HG02840 (cell line): ENCODE data around the gene CCS.
"Not testable (repeated sequence)": the region's sequence is repeated elsewhere in the genome, so short reads cannot be mapped to it uniquely, and the experiment has no call there.

Experiments used
- ATAC-seq: cut with Tn5 transposase; IDR thresholded peaks from one replicate; pipeline ENCODE4 v1.9.1; 2021; ENCODE audit warnings: mild to moderate bottlenecking, moderate library complexity, moderate number of reproducible peaks; ENCODE audit not compliant: unreplicated experiment, low FRiP score

Gene CCS, protein sequence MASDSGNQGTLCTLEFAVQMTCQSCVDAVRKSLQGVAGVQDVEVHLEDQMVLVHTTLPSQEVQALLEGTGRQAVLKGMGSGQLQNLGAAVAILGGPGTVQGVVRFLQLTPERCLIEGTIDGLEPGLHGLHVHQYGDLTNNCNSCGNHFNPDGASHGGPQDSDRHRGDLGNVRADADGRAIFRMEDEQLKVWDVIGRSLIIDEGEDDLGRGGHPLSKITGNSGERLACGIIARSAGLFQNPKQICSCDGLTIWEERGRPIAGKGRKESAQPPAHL

DNA sequence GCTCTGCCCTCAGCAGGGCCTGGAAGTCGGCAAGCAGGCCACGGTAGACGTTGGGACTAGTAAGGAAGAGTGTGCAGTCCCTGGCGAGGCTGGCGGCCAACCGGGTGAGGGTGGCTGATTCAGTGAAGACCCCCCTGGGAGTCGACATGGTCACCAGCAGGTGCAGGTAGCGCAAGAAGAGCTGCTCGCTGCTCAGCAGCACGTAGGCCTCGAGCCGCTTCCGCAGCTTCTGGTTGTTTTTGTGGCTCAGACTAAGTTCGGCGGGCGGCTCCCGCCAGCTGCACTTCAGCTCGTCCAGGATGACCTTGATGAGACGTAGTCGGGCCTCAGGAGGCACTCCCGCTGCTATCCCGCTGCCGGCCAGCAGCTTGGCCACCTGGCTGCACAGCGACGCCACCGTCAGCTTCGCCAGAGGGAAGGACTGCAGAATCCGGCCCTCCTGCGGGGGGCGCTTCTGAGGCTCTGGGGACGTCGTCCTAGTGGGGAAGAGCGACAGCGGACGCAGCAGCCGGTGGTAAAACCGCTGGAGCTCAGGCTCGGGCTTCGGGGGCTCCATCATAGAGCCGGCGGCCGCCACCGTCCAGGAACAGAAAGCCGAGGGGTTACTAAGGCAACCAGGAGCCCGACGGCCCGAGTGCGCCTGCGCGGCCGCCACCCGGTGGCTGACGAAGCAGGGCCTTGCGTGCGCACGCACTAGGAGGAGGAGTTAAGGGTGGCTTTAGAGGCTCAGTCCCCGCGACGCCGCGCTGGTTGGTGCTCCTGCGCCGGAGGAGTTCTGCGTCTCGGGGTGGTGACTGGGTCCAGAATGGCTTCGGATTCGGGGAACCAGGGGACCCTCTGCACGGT lies at the start of gene CCS, which contains the start of gene CCDC87:
Gene CCS (plus strand): TSS at position 729 of the 846 bp plus-strand sequence. CDS start 77 bp downstream, at position 806.
Gene CCDC87 (minus strand): TSS at position 607 of the 846 bp plus-strand sequence. CDS start 48 bp downstream, at position 559.
- peak; percentile 84 for ATAC-seq

DNA sequence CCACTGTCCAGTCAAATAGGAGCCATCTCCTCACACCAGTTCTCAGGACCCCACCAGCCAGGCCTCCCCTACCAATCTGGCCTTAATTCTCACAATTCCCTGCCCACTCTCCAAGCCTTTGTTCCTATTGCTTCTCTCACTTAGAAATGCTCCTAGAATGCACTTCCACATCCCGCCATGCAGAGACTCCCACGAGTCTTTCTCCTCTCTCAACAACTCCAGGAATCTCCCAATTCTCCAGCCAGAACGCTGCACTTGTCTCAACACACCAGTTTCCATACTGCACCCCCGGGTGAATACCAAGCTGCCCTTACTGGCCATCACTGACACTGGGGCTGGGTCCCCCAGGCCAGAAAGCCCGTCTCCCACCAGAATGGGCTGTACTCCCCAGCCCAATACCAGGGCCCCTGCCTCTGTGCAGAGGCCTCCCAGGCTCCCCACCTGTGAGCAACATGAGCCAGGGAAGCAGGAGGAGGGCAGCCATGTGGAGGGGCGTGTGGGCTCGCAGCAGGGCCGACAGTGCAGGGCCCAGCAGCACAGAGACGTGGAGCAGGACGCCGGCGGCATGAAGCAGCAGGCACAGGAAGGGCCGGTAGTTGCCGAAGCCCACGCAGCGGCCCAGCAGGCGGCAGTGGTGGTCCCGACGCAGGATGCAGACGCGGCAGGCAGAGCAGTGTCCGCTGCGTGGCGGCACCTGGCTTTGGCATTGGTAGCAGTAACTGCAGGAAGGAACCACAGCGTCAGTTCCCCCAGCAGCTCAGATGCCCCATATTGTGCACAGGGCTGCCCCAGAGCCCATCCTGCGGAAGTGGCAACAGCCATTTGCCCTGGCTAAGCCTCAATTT lies 49.5 kb upstream of the CCS start:
- no peak for ATAC-seq

DNA sequence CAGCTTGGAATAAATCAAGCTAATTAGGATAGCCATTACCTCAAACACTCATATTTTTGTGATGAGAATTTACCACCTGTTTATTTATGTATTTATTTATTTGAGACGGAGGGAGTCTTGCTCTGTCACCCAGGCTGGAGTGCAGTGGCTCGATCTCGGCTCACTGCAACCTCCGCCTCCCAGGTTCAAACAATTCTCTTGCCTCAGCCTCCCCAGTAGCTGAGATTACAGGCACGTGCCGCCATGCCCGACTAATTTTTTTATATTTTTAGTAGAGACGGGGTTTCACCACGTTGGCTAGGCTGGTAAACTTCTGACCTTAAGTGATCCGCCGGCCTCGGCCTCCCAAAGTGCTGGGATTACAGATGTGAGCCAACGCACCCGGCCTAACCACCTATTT lies 48.0 kb upstream of the CCS start:
- ATAC-seq = not testable (repeated sequence)

DNA sequence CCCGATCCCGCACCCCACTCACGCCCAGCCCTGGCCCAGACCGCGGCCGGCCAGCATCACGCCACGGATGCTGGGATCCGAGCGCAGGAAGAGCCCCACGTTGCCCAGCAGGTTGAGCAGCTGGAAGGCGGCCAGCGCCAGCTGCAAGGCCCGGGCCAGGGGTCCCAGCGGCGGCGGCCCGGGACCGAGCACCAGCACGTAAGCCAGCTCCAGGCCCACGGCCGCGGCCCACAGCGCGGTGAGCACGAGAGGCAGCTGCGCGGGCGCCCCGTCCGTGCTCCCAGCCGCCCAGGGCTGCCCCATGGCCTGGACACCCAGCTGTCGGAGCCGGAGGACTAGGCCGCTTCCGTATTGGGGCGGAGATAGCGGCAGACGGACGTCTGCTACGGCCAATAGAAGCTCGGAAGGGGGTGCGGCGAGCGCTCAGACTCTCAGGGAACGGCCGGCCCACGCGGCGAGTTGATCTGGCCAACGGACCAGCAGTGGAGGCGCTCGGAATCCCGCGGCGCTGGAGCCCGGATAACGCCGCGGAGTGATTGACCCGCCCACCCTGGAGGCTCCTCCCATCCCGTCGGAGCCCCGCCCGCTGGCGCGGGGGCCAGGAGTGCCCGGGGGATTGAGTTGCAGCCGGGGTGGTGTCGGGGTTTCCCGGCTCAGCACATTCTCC lies 47.2 kb upstream of the CCS start, which contains the start of gene ZDHHC24:
Gene ZDHHC24 (minus strand): TSS at position 348 of the 667 bp plus-strand sequence. CDS start 45 bp downstream, at position 303.
- ATAC-seq = peak; percentile 80

DNA sequence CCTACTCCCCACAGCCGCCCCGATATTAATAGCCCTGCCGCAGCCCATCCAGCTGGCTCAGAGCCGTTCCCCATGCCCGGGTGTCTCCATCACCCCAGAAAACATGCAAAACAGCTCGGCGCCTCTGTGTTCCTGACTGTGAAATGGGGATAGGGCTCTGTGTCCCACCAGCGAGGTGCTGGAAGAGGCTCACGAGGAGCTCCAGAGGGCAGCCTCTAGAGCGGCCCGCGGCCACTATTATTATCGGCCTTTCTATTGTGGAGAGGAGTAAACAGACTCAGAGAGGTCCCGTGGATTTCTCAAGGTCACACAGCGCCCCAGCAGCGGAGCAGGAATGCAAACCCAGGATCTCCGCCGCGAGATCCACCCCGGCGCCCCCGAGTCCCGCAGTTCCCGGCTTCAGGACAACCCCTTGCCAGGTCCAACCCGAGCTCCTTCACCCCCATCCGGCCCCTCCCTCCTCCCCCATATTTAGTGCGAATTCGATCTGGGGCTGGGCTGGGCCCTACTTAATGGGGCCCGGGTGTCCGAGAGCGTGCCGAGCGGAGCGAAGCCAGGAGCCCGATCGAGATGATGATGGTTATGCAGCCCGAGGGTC lies 46.5 kb upstream of the CCS start, which contains the start of gene ACTN3:
Gene ACTN3 (plus strand): TSS at position 536 of the 598 bp plus-strand sequence. CDS start 35 bp downstream, at position 571.
- peak; percentile 11 for ATAC-seq

DNA sequence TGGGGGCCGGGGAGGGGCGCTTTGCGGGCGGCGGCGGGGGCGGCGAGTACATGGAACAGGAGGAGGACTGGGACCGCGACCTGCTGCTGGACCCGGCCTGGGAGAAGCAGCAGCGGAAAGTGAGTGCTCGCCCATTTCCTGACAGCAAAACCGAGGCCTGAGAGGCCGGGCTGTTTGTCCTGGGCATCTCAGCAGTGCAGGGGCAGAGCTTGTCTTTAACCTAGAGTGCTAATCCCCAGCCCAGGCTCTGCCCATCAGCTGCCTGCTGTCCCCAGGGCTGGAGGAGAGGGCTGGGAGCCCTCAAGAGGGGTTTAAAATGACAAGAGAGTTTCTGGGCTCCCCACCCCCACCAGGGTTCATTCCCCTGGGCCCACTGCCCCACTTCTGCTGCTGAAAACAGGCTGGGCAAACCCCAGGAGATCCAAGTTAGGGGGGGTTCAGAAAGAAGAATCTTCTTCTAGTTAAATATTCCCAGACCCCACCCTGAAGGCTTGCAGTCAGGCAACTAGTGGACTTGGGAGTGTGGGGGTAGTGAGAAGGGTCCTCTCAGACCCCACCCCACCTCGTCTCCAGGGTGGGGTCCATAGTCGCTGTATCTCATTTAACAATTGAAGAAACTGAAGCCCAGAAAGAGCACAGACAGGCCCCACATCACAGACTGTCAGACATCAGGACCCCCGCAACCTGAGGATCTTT lies 45.9 kb upstream of the CCS start:
- ATAC-seq = no peak

DNA sequence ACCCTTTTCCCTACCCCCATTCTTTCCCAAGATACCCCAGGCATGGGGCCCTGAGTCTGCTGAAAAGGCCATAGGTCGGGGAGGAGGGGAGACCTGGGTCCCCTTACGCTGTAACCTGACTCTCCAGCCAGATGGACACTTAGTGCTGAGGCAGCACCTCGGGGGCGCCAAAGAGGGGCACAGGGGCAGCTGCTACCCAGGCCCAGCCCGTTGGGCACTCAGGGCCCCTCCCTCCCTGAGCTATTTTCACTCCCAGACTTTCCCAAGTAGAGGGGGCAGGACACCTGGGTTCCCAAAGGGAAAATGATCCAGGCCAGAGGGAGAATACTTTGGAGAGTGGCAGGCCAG lies 45.3 kb upstream of the CCS start:
- no peak for ATAC-seq

DNA sequence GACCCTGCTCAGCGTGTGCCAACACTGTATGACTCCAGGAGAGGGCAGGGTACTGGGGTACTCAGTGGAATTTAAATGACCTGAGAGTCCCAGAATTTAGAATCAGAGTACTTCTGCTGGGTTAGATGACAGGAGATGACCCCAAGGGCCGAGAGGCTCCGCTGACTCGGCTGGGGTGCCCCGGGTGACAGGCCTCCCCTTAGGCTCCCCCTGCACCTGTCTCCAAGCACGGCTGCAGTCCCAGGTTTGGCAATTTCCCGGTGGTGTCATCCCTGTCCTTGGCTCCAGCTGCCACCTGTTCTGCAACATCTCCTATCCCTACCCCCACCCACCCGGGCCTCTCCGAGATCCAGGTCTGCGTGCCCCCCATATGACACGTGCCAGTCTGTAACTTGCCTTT lies 44.9 kb upstream of the CCS start:
- no peak for ATAC-seq

DNA sequence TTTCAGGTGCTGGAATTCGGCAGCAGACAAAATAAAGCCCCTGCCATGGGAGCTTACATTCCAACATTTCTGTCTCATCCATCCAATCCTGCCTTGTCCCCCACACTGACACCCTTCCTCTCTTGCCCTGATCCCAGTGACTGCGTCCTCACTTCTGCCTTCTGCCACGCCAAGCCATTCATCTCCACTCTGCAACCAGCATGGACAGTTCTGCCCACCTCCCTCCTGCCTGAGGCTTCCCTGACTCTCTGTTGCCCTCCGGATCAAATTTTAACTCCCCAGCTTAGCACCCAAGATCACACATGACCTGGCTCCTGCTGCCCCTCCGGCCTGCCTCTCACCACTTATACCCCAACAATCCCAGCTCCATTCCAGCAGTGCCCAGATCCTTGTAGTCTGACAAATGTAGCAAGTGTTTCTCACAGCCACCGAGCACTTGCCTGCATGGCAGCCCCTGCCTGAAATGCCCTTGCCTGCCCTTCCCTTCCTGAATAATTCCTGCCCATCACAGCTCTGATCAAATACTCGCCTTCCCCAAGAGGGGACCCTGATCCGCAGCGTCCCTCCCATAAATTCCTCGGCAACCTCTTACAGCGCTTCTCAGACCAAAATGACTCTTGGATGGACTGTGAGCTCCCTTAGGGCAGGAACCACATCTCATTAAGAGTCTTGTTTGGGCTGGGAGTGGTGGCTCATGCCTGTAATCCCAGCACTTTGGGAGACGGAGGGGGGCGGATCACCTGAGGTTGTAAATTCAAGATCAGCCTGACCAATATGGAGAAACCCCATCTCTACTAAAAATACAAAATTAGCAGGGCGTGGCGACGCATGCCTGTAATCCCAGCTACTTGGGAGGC lies 44.0 kb upstream of the CCS start:
- no peak for ATAC-seq

DNA sequence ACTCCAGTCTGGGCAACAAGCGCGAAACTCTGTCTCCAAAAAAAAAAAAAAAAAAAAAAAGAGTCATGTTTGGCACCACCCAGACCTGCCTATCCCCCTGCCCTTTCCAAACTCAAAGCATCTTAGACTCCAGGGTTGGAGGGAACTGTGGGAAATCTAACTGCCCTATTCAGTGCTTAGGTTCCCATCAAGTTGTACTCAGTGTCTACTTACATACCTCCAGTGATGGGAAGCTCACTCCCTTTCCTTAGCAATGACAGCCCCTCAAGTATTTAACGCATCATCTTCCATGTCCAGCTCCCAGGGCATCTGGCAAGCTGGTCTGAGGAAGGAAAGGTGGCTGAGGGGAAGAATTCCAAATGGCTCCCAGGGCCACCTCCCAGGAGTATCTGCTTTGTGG lies 43.3 kb upstream of the CCS start:
- no peak for ATAC-seq

DNA sequence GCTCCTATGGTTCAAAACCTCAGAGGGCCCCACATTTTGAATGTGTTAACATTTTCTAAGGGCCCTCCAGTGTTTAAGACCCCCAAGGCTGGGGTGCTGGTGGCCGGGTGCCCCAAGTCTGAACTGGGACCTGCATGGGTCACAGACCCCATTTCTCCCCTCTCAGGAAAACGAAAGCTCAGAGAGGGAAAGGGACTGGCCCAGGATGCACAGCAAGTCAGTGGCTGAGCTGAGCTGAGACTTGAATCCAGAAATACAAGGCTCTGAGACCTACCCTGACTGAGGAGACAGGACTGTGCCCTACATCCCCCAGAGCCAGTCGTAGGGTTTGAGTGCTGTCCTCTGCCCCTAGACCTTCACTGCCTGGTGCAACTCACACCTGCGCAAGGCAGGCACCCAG lies 42.1 kb upstream of the CCS start:
- ATAC-seq = no peak

DNA sequence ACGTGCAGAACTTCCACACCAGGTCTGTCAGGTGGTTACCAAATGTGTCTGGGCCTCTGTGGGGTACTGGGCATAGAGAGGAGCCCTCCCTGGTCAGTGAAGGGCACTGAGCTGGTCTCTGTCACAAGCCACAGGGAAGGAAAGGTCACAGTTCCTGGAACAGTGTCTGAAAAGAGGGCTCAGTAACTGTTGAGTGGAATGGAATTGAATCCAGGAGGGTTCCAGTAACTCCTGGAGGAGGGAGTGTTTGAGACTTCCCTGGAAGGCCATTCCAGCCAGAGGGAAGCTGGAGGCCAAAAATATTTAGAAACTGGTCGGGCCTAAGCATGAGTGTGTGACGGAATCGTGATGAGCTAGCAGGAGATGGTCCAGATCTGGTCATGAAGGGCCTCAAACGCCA lies 38.4 kb upstream of the CCS start:
- ATAC-seq = no peak

DNA sequence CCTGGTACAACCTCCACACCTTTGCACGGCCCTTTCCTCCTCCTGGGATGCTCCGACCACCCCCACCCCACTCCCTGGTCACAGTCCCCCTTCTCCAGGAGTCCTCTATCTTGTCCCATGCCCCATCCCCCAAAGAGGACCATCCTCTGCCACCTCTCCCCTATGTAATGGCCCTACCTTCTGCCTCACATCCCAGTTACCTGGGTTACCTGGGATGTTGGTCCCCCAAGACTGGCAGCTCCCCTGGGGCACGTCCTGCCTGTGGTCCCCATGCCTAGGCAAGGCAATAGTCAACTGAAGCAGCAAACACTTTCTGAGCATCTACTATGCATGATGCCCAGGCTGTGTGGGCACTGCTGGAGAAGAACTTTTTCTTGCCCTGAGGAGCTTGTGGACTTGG lies 37.6 kb upstream of the CCS start:
- ATAC-seq = no peak

DNA sequence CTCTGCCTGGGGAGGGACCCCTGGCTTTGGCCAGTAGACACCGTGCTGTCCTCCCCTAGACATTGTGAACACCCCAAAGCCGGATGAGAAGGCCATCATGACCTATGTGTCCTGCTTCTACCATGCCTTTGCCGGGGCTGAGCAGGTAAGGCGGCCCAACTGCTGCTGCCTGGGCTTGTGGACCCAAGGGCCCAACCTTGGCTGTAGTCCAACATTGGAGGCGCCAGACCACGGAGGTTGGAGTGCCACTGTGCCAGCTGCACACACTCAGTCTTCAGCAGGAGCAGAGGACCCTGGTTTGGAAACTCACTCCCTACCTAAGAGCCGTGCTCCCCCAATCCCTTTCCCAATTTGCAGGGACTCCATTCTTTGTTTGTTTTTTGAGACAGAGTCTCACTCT lies 36.9 kb upstream of the CCS start:
- no peak for ATAC-seq

DNA sequence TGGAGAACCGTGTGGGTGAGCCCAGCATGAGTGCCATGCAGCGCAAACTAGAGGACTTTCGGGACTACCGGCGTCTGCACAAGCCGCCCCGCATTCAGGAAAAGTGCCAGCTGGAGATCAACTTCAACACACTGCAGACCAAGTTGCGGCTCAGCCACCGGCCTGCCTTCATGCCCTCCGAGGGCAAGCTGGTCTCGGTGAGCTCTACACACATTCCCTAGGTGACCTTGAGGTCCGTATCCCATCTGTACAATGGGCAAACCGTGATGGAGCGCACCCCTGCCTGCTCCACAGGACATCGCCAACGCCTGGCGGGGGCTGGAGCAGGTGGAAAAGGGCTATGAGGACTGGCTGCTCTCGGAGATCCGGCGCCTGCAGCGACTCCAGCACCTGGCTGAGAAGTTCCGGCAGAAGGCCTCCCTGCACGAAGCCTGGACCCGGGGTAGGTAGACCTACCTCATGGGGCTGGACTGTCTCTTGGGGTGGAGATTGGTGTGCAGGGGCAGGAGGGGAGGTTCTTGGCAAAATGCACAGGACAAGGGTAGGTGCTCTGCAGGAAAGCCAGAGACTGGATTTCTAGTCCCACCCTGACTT lies 35.2 kb upstream of the CCS start:
- ATAC-seq = no peak

DNA sequence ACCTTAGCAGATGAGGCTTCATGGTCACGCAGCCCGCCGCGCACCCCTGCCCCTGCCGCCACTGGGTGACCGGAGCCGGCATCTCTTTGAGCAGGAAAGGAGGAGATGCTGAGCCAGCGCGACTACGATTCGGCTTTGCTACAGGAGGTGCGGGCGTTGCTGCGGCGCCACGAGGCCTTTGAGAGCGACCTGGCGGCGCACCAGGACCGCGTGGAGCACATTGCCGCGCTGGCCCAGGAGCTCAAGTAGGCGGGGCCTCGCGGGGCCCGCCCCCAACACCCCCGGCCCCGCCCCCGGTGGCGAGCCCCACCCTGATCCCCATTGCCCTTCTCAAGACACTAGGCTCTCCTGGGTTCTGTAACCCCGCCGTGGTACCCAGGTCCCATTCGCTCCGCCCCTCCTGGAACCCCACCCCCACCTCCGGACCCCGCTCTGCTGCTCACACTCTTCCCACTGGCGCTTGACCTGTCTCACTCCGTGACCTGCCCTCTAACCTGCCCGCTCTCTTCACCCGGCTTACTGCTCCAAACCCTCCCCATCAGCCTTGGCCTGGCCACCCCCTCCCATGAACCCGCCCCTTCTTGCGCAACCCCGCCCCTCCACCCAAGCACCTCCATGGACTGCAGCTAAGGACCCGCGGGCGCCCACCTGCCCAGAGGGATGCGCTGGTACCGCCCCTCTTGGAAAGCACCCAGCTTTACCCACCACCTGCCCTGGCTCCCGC lies 33.7 kb upstream of the CCS start:
- no peak for ATAC-seq
